HEK293 (cell line): ENCODE results near the gene HYI.
A peak's percentile ranks its signal among the peaks of the same experiment; 100 is the strongest.

Experiments
- CTCF ChIA-PET: fragments of 350-600 bp; formaldehyde crosslinking; extraction: SDS; loops from one replicate; lab custom pipeline; 2021; ENCODE audit warnings: antibody characterized with exemption; lab: Yijun Ruan, JAX
- POLR2A ChIA-PET: fragments of 300-600 bp; formaldehyde crosslinking; extraction: SDS; loops from one replicate; lab custom pipeline; 2020; ENCODE audit warnings: antibody characterized with exemption, inconsistent platforms; lab: Yijun Ruan, JAX
- H3K27ac ChIP-seq: fragments of 200-500 bp; sonication (Bioruptor generic); 2 replicates; pipeline ENCODE4 v1.5.1; 2014; ENCODE audit warnings: low read depth, low read length, control low read depth, inconsistent platforms; ENCODE audit errors: extremely low read depth
- H3K36me3 ChIP-seq, 2 experiments: fragments of 200-500 bp in 1 of 2; sonication (Bioruptor generic) in 1 of 2; 1 replicate in 1 of 2; 2 replicates in 1 of 2; pipeline ENCODE4 v1.5.1; 2014 to 2017; ENCODE audit warnings: inconsistent platforms in 2 of 2, low read length in 2 of 2; ENCODE audit not compliant: control insufficient read depth in 2 of 2, insufficient read depth in 1 of 2
- H3K4me1 ChIP-seq: fragments of 200-500 bp; sonication (Bioruptor generic); 2 replicates; pipeline ENCODE4 v1.5.1; 2014; ENCODE audit warnings: mild to moderate bottlenecking, low read length, inconsistent platforms; ENCODE audit not compliant: control insufficient read depth, insufficient read depth
- H3K4me3 ChIP-seq: 2 replicates; pipeline ENCODE4 v1.5.1; 2011; ENCODE audit warnings: low read depth, mild to moderate bottlenecking, control low read depth, low read length, moderate library complexity
- H3K9me3 ChIP-seq: fragments of 200-500 bp; sonication (Bioruptor generic); 2 replicates; pipeline ENCODE4 v1.5.1; 2014; ENCODE audit warnings: low read depth, low read length, inconsistent platforms; ENCODE audit not compliant: control insufficient read depth, insufficient read depth
- SETDB1 ChIP-seq: IDR thresholded peaks from one replicate; pipeline ENCODE4 v1.6.1; 2017; ENCODE audit warnings: mild to moderate bottlenecking, low read length, moderate library complexity, mixed read lengths; ENCODE audit not compliant: insufficient read length
- SP3 ChIP-seq: fragments of 450-650 bp; formaldehyde crosslinking; IDR thresholded peaks from 2 replicates; pipeline ENCODE4 v1.5.1; 2016; ENCODE audit warnings: missing biosample characterization, missing genetic modification characterization
- SP7 ChIP-seq: fragments of 450-650 bp; formaldehyde crosslinking; IDR thresholded peaks from 2 replicates; pipeline ENCODE4 v1.5.1; 2016; ENCODE audit warnings: missing biosample characterization, missing genetic modification characterization
- TRIM28 ChIP-seq: IDR thresholded peaks from 2 replicates; pipeline ENCODE4 v1.6.1; 2011; ENCODE audit warnings: low read length, control low read depth, borderline replicate concordance
- YY1 ChIP-seq: fragments of 450-650 bp; formaldehyde crosslinking; IDR thresholded peaks from 2 replicates; pipeline ENCODE4 v1.5.1; 2018; ENCODE audit warnings: missing biosample characterization, missing genetic modification characterization
- ZBTB17 ChIP-seq: fragments of 450-650 bp; formaldehyde crosslinking; IDR thresholded peaks from 2 replicates; pipeline ENCODE4 v1.5.1; 2016; ENCODE audit warnings: missing biosample characterization, missing genetic modification characterization
- ZEB2 ChIP-seq: fragments of 450-650 bp; formaldehyde crosslinking; IDR thresholded peaks from 2 replicates; pipeline ENCODE4 v1.5.1; 2016; ENCODE audit warnings: missing biosample characterization, missing genetic modification characterization
- ZNF10 ChIP-seq: fragments of 450-650 bp; formaldehyde crosslinking; IDR thresholded peaks from 2 replicates; pipeline ENCODE4 v1.5.1; 2017; ENCODE audit warnings: missing biosample characterization, missing genetic modification characterization
- ZNF138 ChIP-seq: fragments of 450-650 bp; formaldehyde crosslinking; IDR thresholded peaks from 2 replicates; pipeline ENCODE4 v1.5.1; 2016; ENCODE audit warnings: missing biosample characterization, missing genetic modification characterization, borderline replicate concordance
- ZNF155 ChIP-seq: fragments of 450-650 bp; formaldehyde crosslinking; IDR thresholded peaks from 2 replicates; pipeline ENCODE4 v1.5.1; 2016; ENCODE audit warnings: missing biosample characterization, missing genetic modification characterization
- ZNF157 ChIP-seq: fragments of 450-650 bp; formaldehyde crosslinking; IDR thresholded peaks from 2 replicates; pipeline ENCODE4 v1.5.1; 2016; ENCODE audit warnings: missing biosample characterization, missing genetic modification characterization
- ZNF18 ChIP-seq: fragments of 450-650 bp; formaldehyde crosslinking; IDR thresholded peaks from 2 replicates; pipeline ENCODE4 v1.5.1; 2016; ENCODE audit warnings: missing biosample characterization, missing genetic modification characterization
- ZNF202 ChIP-seq: fragments of 450-650 bp; formaldehyde crosslinking; IDR thresholded peaks from 2 replicates; pipeline ENCODE4 v1.5.1; 2016; ENCODE audit warnings: missing biosample characterization, missing genetic modification characterization, borderline replicate concordance
- ZNF211 ChIP-seq: fragments of 450-650 bp; formaldehyde crosslinking; IDR thresholded peaks from 2 replicates; pipeline ENCODE4 v1.5.1; 2016; ENCODE audit warnings: low read depth, missing biosample characterization, missing genetic modification characterization
- ZNF239 ChIP-seq: fragments of 450-650 bp; formaldehyde crosslinking; IDR thresholded peaks from 2 replicates; pipeline ENCODE4 v1.5.1; 2016; ENCODE audit warnings: missing biosample characterization, missing genetic modification characterization
- ZNF266 ChIP-seq: fragments of 450-650 bp; formaldehyde crosslinking; IDR thresholded peaks from 2 replicates; pipeline ENCODE4 v1.5.1; 2016; ENCODE audit warnings: missing biosample characterization, missing genetic modification characterization, low read depth
- ZNF423 ChIP-seq: fragments of 450-650 bp; formaldehyde crosslinking; IDR thresholded peaks from 2 replicates; pipeline ENCODE4 v1.5.1; 2016; ENCODE audit warnings: missing biosample characterization, missing genetic modification characterization
- ZNF518A ChIP-seq: fragments of 450-650 bp; formaldehyde crosslinking; conservative IDR thresholded peaks from 2 replicates; pipeline ENCODE4 v1.5.1; 2016; ENCODE audit warnings: low read depth, missing biosample characterization, missing genetic modification characterization
- ZNF529 ChIP-seq: fragments of 450-650 bp; formaldehyde crosslinking; IDR thresholded peaks from 2 replicates; pipeline ENCODE4 v1.5.1; 2017; ENCODE audit warnings: missing genetic modification characterization, missing biosample characterization; ENCODE audit not compliant: insufficient replicate concordance
- ZNF555 ChIP-seq: fragments of 450-650 bp; formaldehyde crosslinking; conservative IDR thresholded peaks from 2 replicates; pipeline ENCODE4 v1.5.1; 2017; ENCODE audit warnings: missing biosample characterization, mild to moderate bottlenecking, missing genetic modification characterization, inconsistent platforms
- ZNF558 ChIP-seq: fragments of 450-650 bp; formaldehyde crosslinking; IDR thresholded peaks from 2 replicates; pipeline ENCODE4 v1.5.1; 2016; ENCODE audit warnings: missing biosample characterization, missing genetic modification characterization
- ZNF658 ChIP-seq: fragments of 450-650 bp; formaldehyde crosslinking; IDR thresholded peaks from 2 replicates; pipeline ENCODE4; 2016; ENCODE audit warnings: missing biosample characterization, missing genetic modification characterization
- ZNF747 ChIP-seq: fragments of 450-650 bp; formaldehyde crosslinking; IDR thresholded peaks from 2 replicates; pipeline ENCODE4 v1.5.1; 2016; ENCODE audit warnings: missing biosample characterization, missing genetic modification characterization
- ZNF785 ChIP-seq: fragments of 450-650 bp; formaldehyde crosslinking; IDR thresholded peaks from 2 replicates; pipeline ENCODE4 v1.5.1; 2016; ENCODE audit warnings: missing biosample characterization, missing genetic modification characterization
- TF ChIP-seq, protein P1 (sequence below): fragments of 450-650 bp; formaldehyde crosslinking; IDR thresholded peaks from 2 replicates; pipeline ENCODE4 v1.5.1; 2016; ENCODE audit warnings: missing biosample characterization, missing genetic modification characterization

The HYI gene

DNA sequence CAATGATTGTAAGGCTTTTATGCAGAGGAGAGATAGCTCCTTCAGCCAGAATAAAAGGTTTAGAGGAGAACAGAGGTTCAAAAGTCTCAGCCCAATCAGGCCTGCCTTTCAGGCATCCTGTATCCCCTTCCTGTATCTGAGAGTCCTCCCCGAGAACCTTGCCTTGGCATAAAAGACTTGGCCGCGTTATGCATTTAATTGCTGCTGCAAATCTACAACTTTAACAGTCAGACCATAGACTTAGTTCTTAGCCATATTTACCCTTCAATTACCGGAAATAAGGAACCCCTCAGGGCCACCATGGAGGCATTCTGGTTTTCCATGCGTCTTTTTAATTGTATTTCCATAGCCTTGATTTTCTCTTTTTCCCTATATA lies 18.3 kb upstream of the HYI start (continued):
- TF ChIP-seq ZNF518A (tag by site-specific recombination), result no peak
- TF ChIP-seq ZNF10, result no peak
- TF ChIP-seq YY1 (tag by site-specific recombination), result no peak
- no peak for TF ChIP-seq ZNF18 (tag by site-specific recombination)
- no peak for TF ChIP-seq ZNF658
- TF ChIP-seq SP3, result no peak
- no peak for TF ChIP-seq ZNF747 (tag by site-specific recombination)
- TF ChIP-seq ZNF239 (tag by site-specific recombination), result no peak
- TF ChIP-seq ZNF555 (tag by site-specific recombination), result no peak
- no peak for TF ChIP-seq SP7 (tag by site-specific recombination)
- TF ChIP-seq TRIM28, result no peak
- no peak for TF ChIP-seq ZNF202
- TF ChIP-seq, all 188 proteins: peak for 0

GRCh38 chr1:43469932-43470331 lies 16.2 kb upstream of the HYI start:
- H3K27ac ChIP-seq, result no peak overlapping the region
- no peaks in the 10 kb centered on the region for H3K36me3 ChIP-seq
- no peaks in the 10 kb centered on the region for H3K9me3 ChIP-seq
- TF ChIP-seq ZNF211 (no peak), ZNF558 (tag by site-specific recombination) (no peak), ZNF423 (no peak), ZEB2 (tag by site-specific recombination) (no peak), ZNF529 (tag by site-specific recombination) (no peak), ZNF266 (tag by site-specific recombination) (no peak), SETDB1 (peak; percentile 65), ZNF785 (tag by site-specific recombination) (no peak), ZBTB17 (tag by site-specific recombination) (no peak), ZNF155 (tag by site-specific recombination) (no peak), ZNF157 (tag by site-specific recombination) (peak; percentile 98), ZNF138 (tag by site-specific recombination) (no peak)
- TF ChIP-seq, protein P1, sequence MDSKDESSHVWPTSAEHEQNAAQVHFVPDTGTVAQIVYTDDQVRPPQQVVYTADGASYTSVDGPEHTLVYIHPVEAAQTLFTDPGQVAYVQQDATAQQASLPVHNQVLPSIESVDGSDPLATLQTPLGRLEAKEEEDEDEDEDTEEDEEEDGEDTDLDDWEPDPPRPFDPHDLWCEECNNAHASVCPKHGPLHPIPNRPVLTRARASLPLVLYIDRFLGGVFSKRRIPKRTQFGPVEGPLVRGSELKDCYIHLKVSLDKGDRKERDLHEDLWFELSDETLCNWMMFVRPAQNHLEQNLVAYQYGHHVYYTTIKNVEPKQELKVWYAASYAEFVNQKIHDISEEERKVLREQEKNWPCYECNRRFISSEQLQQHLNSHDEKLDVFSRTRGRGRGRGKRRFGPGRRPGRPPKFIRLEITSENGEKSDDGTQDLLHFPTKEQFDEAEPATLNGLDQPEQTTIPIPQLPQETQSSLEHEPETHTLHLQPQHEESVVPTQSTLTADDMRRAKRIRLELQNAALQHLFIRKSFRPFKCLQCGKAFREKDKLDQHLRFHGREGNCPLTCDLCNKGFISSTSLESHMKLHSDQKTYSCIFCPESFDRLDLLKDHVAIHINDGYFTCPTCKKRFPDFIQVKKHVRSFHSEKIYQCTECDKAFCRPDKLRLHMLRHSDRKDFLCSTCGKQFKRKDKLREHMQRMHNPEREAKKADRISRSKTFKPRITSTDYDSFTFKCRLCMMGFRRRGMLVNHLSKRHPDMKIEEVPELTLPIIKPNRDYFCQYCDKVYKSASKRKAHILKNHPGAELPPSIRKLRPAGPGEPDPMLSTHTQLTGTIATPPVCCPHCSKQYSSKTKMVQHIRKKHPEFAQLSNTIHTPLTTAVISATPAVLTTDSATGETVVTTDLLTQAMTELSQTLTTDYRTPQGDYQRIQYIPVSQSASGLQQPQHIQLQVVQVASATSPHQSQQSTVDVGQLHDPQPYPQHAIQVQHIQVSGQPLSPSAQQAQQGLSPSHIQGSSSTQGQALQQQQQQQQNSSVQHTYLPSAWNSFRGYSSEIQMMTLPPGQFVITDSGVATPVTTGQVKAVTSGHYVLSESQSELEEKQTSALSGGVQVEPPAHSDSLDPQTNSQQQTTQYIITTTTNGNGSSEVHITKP (tag by site-specific recombination), result no peak
- CTCF ChIA-PET, result no interaction called here
- POLR2A ChIA-PET, result no interaction called here
- H3K4me1 ChIP-seq, result no peaks in the 10 kb centered on the region
- no peak overlapping the region for H3K4me3 ChIP-seq
